GM23338 (cell line): ENCODE measurements around the gene GJA1. TPM values are rescaled to one million over a fixed set of nuclear protein-coding genes. Genes with fewer than 3 reads are reported as not detected.
"Not testable (repeated sequence)": the region's sequence is repeated elsewhere in the genome, so short reads cannot be mapped to it uniquely, and the experiment has no call there.

Source experiments
- ATAC-seq: fragments of 200-7000 bp; cut with Tn5 transposase; 3 replicates; pipeline ENCODE4 v1.9.1; 2020
- DNase-seq: peaks from one replicate; pipeline ENCODE4 v3.0.0-alpha.2; 2015; ENCODE audit warnings: low spot score
- H2AFZ ChIP-seq: fragments of 200-600 bp; sonication (generic); 2 replicates; pipeline ENCODE4 v1.8.0; 2016; ENCODE audit warnings: antibody characterized with exemption, mild to moderate bottlenecking, moderate library complexity
- H3F3A ChIP-seq: fragments of 200-600 bp; sonication (generic); replicated peaks from 2 replicates; pipeline ENCODE4 v1.8.0; 2017; ENCODE audit warnings: antibody characterized with exemption, mixed run types, low read depth
- H3K27ac ChIP-seq: fragments of 200-600 bp; sonication (generic); 2 replicates; pipeline ENCODE4 v1.6.1; 2016; ENCODE audit warnings: low read depth
- H3K27me3 ChIP-seq: fragments of 200-600 bp; sonication (generic); 2 replicates; pipeline ENCODE4 v1.8.0; 2016; ENCODE audit warnings: mild to moderate bottlenecking, mixed run types, moderate library complexity; ENCODE audit not compliant: insufficient read depth
- H3K36me3 ChIP-seq: fragments of 200-600 bp; sonication (generic); 2 replicates; pipeline ENCODE4 v1.8.0; 2016; ENCODE audit warnings: mild to moderate bottlenecking; ENCODE audit not compliant: insufficient read depth
- H3K4me1 ChIP-seq: fragments of 200-600 bp; sonication (generic); 2 replicates; pipeline ENCODE4 v1.8.0; 2016; ENCODE audit warnings: mild to moderate bottlenecking, moderate library complexity; ENCODE audit not compliant: insufficient read depth
- H3K4me2 ChIP-seq: fragments of 200-600 bp; sonication (generic); 2 replicates; pipeline ENCODE4 v1.7.1; 2017; ENCODE audit warnings: mixed run types
- H3K4me3 ChIP-seq: fragments of 200-600 bp; sonication (generic); 2 replicates; pipeline ENCODE4 v1.6.1; 2016; ENCODE audit warnings: mixed run types
- H3K79me2 ChIP-seq: fragments of 200-600 bp; sonication (generic); replicated peaks from 2 replicates; pipeline ENCODE4 v1.8.0; 2017; ENCODE audit warnings: mild to moderate bottlenecking; ENCODE audit not compliant: insufficient read depth
- H3K9me2 ChIP-seq: fragments of 200-600 bp; sonication (generic); 2 replicates; pipeline ENCODE4 v1.8.0; 2017; ENCODE audit not compliant: insufficient read depth
- H4K20me1 ChIP-seq: fragments of 200-600 bp; sonication (generic); replicated peaks from 2 replicates; pipeline ENCODE4 v1.8.0; 2017; ENCODE audit warnings: mild to moderate bottlenecking; ENCODE audit not compliant: insufficient read depth
- H3K27ac Mint-ChIP-seq: 2 replicates; pipeline ENCODE4 v1.8.0; 2020; ENCODE audit warnings: inconsistent platforms, mild to moderate bottlenecking, moderate library complexity, mixed read lengths
- H3K27me3 Mint-ChIP-seq: 3 replicates; pipeline ENCODE4 v1.8.0; 2022; ENCODE audit warnings: low read depth, mild to moderate bottlenecking, moderate library complexity, mixed read lengths, inconsistent platforms; ENCODE audit not compliant: insufficient read depth, poor library complexity
- H3K36me3 Mint-ChIP-seq: 3 replicates; pipeline ENCODE4 v1.8.0; 2021; ENCODE audit warnings: low read depth, mild to moderate bottlenecking, inconsistent platforms, moderate library complexity, mixed read lengths
- H3K4me1 Mint-ChIP-seq: 3 replicates; pipeline ENCODE4 v1.8.0; 2020; ENCODE audit warnings: mild to moderate bottlenecking, inconsistent platforms, mixed read lengths
- H3K4me3 Mint-ChIP-seq: 3 replicates; pipeline ENCODE4 v1.8.0; 2021; ENCODE audit warnings: moderate library complexity, mild to moderate bottlenecking, inconsistent platforms, mixed read lengths
- H3K9me3 Mint-ChIP-seq: 3 replicates; pipeline ENCODE4 v1.8.0; 2020; ENCODE audit warnings: moderate library complexity, mild to moderate bottlenecking, inconsistent platforms, mixed read lengths
- CREB1 ChIP-seq: fragments of 250-450 bp; sonication (Bioruptor Pico); IDR thresholded peaks from 2 replicates; pipeline ENCODE4 v1.5.0; 2020; ENCODE audit warnings: low read depth, mild to moderate bottlenecking, moderate library complexity
- polyA plus RNA-seq: library from polyadenylated mRNA; unstranded; fragments of >200 nt; fragmentation: Nextera tagmentation; extraction: Ambion mirVana; gene quantifications from 2 replicates; pipeline ENCODE4 v1.2.1, GENCODE V29; 2016
- total RNA-seq: library from RNA; depleted of rRNA; stranded (reverse); fragments of >200 nt; shearing (Covaris generic); gene quantifications from 2 replicates; pipeline ENCODE4 v1.2.3, GENCODE V29; 2014
- TF ChIP-seq, protein P1 (sequence below): fragments of 250-450 bp; sonication (Bioruptor Pico); IDR thresholded peaks from 2 replicates; pipeline ENCODE4 v1.5.0; 2020; ENCODE audit warnings: mild to moderate bottlenecking, moderate library complexity

Gene GJA1
- total and polyA plus RNA-seq, 2 experiments from 2014 or later, result 262 to 609 TPM

DNA sequence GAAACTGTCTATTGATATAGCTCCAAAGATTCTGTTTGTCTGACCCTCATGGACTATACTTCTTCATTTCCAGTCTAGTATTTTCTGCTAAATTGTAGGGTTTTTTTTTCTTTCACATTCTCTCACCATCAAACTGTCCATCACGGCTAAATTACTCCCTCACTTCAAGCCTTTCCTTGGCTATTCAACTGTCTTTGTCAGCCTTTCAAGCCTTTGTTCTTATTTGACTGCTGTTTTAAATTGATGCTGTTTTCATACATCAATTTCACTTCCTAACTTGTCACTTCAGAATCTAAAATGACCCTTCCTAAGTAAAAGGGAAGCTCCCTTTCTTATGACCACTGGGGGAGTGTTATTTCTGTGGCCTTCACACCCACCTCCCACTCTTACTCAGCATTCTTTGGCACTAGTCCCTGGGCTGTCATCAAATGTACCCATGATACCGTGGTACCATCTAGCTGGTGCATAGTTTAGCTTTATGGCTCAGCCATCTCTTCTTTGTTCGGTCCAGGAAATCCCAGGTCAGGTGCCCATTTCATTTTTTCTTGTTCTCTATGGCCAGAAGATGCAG lies 8.6 kb downstream of the GJA1 start (continued):
- TF ChIP-seq, protein P1, sequence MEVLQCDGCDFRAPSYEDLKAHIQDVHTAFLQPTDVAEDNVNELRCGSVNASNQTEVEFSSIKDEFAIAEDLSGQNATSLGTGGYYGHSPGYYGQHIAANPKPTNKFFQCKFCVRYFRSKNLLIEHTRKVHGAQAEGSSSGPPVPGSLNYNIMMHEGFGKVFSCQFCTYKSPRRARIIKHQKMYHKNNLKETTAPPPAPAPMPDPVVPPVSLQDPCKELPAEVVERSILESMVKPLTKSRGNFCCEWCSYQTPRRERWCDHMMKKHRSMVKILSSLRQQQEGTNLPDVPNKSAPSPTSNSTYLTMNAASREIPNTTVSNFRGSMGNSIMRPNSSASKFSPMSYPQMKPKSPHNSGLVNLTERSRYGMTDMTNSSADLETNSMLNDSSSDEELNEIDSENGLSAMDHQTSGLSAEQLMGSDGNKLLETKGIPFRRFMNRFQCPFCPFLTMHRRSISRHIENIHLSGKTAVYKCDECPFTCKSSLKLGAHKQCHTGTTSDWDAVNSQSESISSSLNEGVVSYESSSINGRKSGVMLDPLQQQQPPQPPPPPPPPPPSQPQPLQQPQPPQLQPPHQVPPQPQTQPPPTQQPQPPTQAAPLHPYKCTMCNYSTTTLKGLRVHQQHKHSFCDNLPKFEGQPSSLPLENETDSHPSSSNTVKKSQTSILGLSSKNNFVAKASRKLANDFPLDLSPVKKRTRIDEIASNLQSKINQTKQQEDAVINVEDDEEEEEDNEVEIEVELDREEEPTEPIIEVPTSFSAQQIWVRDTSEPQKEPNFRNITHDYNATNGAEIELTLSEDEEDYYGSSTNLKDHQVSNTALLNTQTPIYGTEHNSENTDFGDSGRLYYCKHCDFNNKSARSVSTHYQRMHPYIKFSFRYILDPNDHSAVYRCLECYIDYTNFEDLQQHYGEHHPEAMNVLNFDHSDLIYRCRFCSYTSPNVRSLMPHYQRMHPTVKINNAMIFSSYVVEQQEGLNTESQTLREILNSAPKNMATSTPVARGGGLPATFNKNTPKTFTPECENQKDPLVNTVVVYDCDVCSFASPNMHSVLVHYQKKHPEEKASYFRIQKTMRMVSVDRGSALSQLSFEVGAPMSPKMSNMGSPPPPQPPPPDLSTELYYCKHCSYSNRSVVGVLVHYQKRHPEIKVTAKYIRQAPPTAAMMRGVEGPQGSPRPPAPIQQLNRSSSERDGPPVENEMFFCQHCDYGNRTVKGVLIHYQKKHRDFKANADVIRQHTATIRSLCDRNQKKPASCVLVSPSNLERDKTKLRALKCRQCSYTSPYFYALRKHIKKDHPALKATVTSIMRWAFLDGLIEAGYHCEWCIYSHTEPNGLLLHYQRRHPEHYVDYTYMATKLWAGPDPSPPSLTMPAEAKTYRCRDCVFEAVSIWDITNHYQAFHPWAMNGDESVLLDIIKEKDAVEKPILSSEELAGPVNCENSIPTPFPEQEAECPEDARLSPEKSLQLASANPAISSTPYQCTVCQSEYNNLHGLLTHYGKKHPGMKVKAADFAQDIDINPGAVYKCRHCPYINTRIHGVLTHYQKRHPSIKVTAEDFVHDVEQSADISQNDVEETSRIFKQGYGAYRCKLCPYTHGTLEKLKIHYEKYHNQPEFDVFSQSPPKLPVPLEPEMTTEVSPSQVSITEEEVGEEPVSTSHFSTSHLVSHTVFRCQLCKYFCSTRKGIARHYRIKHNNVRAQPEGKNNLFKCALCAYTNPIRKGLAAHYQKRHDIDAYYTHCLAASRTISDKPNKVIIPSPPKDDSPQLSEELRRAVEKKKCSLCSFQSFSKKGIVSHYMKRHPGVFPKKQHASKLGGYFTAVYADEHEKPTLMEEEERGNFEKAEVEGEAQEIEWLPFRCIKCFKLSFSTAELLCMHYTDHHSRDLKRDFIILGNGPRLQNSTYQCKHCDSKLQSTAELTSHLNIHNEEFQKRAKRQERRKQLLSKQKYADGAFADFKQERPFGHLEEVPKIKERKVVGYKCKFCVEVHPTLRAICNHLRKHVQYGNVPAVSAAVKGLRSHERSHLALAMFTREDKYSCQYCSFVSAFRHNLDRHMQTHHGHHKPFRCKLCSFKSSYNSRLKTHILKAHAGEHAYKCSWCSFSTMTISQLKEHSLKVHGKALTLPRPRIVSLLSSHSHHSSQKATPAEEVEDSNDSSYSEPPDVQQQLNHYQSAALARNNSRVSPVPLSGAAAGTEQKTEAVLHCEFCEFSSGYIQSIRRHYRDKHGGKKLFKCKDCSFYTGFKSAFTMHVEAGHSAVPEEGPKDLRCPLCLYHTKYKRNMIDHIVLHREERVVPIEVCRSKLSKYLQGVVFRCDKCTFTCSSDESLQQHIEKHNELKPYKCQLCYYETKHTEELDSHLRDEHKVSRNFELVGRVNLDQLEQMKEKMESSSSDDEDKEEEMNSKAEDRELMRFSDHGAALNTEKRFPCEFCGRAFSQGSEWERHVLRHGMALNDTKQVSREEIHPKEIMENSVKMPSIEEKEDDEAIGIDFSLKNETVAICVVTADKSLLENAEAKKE (CRISPR knock-in tag), result no peak
- no peak for TF ChIP-seq CREB1 (CRISPR knock-in tag)

DNA sequence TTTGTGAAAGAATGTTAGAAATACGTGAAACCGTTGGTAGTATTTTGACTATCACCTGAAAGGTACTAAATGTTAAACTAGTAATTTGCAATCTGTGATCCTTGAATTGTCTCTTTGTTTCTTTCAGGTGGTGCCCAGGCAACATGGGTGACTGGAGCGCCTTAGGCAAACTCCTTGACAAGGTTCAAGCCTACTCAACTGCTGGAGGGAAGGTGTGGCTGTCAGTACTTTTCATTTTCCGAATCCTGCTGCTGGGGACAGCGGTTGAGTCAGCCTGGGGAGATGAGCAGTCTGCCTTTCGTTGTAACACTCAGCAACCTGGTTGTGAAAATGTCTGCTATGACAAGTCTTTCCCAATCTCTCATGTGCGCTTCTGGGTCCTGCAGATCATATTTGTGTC lies 11.3 kb downstream of the GJA1 start:
- not testable (repeated sequence) for H3K4me2 ChIP-seq, H3K4me3 Mint-ChIP-seq, H3K4me3 ChIP-seq, H3K9me3 Mint-ChIP-seq, H3K27me3 ChIP-seq, H2AFZ ChIP-seq, ATAC-seq, H3K9me2 ChIP-seq, DNase-seq
- Mint-ChIP-seq H3K27me3 (peaks cover 11% of the 10 kb centered on the region), H3K4me1 (peaks cover 53% of the 10 kb centered on the region), H3K27ac (peak overlapping the region; percentile 38; the same call in 1 of the 2 replicates), H3K36me3 (peaks cover 90% of the 10 kb centered on the region)
- H3K27ac ChIP-seq, result peak overlapping the region; percentile 67; the same call in 1 of the 2 replicates
- peaks cover 81% of the 10 kb centered on the region for H3K79me2 ChIP-seq
- peaks cover 49% of the 10 kb centered on the region for H3K36me3 ChIP-seq
- peaks cover 63% of the 10 kb centered on the region for H4K20me1 ChIP-seq
- H3F3A ChIP-seq, result peaks cover 26% of the 10 kb centered on the region
- peaks cover 39% of the 10 kb centered on the region for H3K4me1 ChIP-seq

DNA sequence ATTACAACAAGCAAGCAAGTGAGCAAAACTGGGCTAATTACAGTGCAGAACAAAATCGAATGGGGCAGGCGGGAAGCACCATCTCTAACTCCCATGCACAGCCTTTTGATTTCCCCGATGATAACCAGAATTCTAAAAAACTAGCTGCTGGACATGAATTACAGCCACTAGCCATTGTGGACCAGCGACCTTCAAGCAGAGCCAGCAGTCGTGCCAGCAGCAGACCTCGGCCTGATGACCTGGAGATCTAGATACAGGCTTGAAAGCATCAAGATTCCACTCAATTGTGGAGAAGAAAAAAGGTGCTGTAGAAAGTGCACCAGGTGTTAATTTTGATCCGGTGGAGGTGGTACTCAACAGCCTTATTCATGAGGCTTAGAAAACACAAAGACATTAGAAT lies 12.3 kb downstream of the GJA1 start:
- Mint-ChIP-seq H3K4me1 (peaks cover 43% of the 10 kb centered on the region), H3K27me3 (peaks cover 11% of the 10 kb centered on the region)
- H3K36me3 ChIP-seq, result peaks cover 46% of the 10 kb centered on the region

DNA sequence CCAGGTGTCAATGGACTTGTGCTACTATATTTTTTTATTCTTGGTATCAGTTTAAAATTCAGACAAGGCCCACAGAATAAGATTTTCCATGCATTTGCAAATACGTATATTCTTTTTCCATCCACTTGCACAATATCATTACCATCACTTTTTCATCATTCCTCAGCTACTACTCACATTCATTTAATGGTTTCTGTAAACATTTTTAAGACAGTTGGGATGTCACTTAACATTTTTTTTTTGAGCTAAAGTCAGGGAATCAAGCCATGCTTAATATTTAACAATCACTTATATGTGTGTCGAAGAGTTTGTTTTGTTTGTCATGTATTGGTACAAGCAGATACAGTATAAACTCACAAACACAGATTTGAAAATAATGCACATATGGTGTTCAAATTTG lies 13.1 kb downstream of the GJA1 start:
- not testable (repeated sequence) for H3K4me3 ChIP-seq
- H3K79me2 ChIP-seq, result peaks cover 63% of the 10 kb centered on the region
- H3K4me1 Mint-ChIP-seq, result peaks cover 38% of the 10 kb centered on the region

More for the DNA sequence above, 12.3 kb downstream of the GJA1 start:
- not testable (repeated sequence) for H3K27me3 ChIP-seq, H2AFZ ChIP-seq, H3K9me3 Mint-ChIP-seq, H3K4me2 ChIP-seq, ATAC-seq, H3K4me3 ChIP-seq, H3K27ac ChIP-seq, DNase-seq, H3K4me3 Mint-ChIP-seq, H3K9me2 ChIP-seq
- Histone ChIP-seq H3K79me2 (peaks cover 71% of the 10 kb centered on the region), H3K4me1 (peaks cover 28% of the 10 kb centered on the region), H3F3A (peaks cover 26% of the 10 kb centered on the region), H4K20me1 (peaks cover 56% of the 10 kb centered on the region)
- Mint-ChIP-seq H3K27ac (peak overlapping the region; percentile 24), H3K36me3 (peaks cover 83% of the 10 kb centered on the region)

More for the DNA sequence above, 13.1 kb downstream of the GJA1 start:
- Histone ChIP-seq H3K4me1 (peaks cover 20% of the 10 kb centered on the region), H3K27ac (peak overlapping the region; percentile 53; the same call in 1 of the 2 replicates), H4K20me1 (peaks cover 49% of the 10 kb centered on the region), H3F3A (peaks cover 31% of the 10 kb centered on the region), H3K36me3 (peaks cover 46% of the 10 kb centered on the region)
- ATAC-seq, DNase-seq, H3K4me3 Mint-ChIP-seq, H3K27ac Mint-ChIP-seq, H3K9me3 Mint-ChIP-seq, H3K9me2 ChIP-seq, H3K27me3 ChIP-seq, H2AFZ ChIP-seq, H3K4me2 ChIP-seq: not testable (repeated sequence)
- Mint-ChIP-seq H3K36me3 (peaks cover 75% of the 10 kb centered on the region), H3K27me3 (peaks cover 11% of the 10 kb centered on the region)
